H9 (cell line): ENCODE measurements around the gene CXCR4. TPM values are rescaled to one million over a fixed set of nuclear protein-coding genes. Genes with fewer than 3 reads are reported as not detected.

Experiments used
- DNase-seq: peaks from one replicate; pipeline ENCODE4 v3.0.0-alpha.2; 2017
- H2AFZ ChIP-seq: one replicate; pipeline ENCODE4 v1.6.1; 2013; ENCODE audit warnings: mild to moderate bottlenecking, low read length, control low read depth, moderate library complexity
- H2AK5ac ChIP-seq: 2 replicates; pipeline ENCODE4 v1.6.1; 2013; ENCODE audit warnings: low read length, control low read depth, mixed read lengths; ENCODE audit not compliant: insufficient read length
- H2BK120ac ChIP-seq: one replicate; pipeline ENCODE4 v1.6.1; 2013; ENCODE audit warnings: low read depth, mild to moderate bottlenecking, low read length, control low read depth, inconsistent platforms; ENCODE audit not compliant: poor library complexity, severe bottlenecking
- H2BK12ac ChIP-seq: 2 replicates; pipeline ENCODE4 v1.6.1; 2013; ENCODE audit warnings: low read length, control low read depth, mixed read lengths, low read depth; ENCODE audit not compliant: insufficient read length
- H2BK15ac ChIP-seq: 2 replicates; pipeline ENCODE4 v1.6.1; 2013; ENCODE audit warnings: low read depth, low read length, control low read depth
- H2BK20ac ChIP-seq: one replicate; pipeline ENCODE4 v1.6.1; 2013; ENCODE audit warnings: low read depth, mild to moderate bottlenecking, low read length, control low read depth, inconsistent platforms; ENCODE audit not compliant: poor library complexity, severe bottlenecking
- H2BK5ac ChIP-seq: 2 replicates; pipeline ENCODE4 v1.6.1; 2013; ENCODE audit warnings: low read length, control low read depth, mixed read lengths; ENCODE audit not compliant: insufficient read length
- H3K14ac ChIP-seq: 2 replicates; pipeline ENCODE4 v1.6.1; 2013; ENCODE audit warnings: low read length, control low read depth; ENCODE audit not compliant: insufficient read depth
- H3K18ac ChIP-seq: 2 replicates; pipeline ENCODE4 v1.6.1; 2013; ENCODE audit warnings: low read depth, mild to moderate bottlenecking, mixed read lengths, low read length, control low read depth; ENCODE audit not compliant: insufficient read length
- H3K23ac ChIP-seq: 2 replicates; pipeline ENCODE4 v1.6.1; 2013; ENCODE audit warnings: low read length, control low read depth, mixed read lengths, low read depth; ENCODE audit not compliant: insufficient read length
- H3K23me2 ChIP-seq: 2 replicates; pipeline ENCODE4 v1.6.1; 2013; ENCODE audit warnings: low read depth, mild to moderate bottlenecking, mixed read lengths, low read length, control low read depth; ENCODE audit not compliant: insufficient read length, poor library complexity, severe bottlenecking
- H3K27ac ChIP-seq: 2 replicates; pipeline ENCODE4 v1.5.1; 2013; ENCODE audit warnings: low read length, control low read depth, mixed read lengths, low read depth; ENCODE audit not compliant: insufficient read length
- H3K27me3 ChIP-seq: 2 replicates; pipeline ENCODE4 v1.6.1; 2013; ENCODE audit warnings: low read length, control low read depth, inconsistent platforms; ENCODE audit not compliant: insufficient read depth
- H3K4ac ChIP-seq: 2 replicates; pipeline ENCODE4 v1.6.1; 2013; ENCODE audit warnings: low read depth, mild to moderate bottlenecking, control low read depth, inconsistent platforms, low read length, moderate library complexity
- H3K4me1 ChIP-seq: 2 replicates; pipeline ENCODE4 v1.6.1; 2013; ENCODE audit warnings: low read length, control low read depth, inconsistent platforms; ENCODE audit not compliant: insufficient read depth
- H3K4me2 ChIP-seq: 2 replicates; pipeline ENCODE4 v1.6.1; 2013; ENCODE audit warnings: low read length, control low read depth, mixed read lengths; ENCODE audit not compliant: insufficient read length, insufficient read depth
- H3K56ac ChIP-seq: 2 replicates; pipeline ENCODE4 v1.6.1; 2013; ENCODE audit warnings: low read depth, mild to moderate bottlenecking, mixed read lengths, low read length, control low read depth; ENCODE audit not compliant: insufficient read length
- H3K79me1 ChIP-seq: 2 replicates; pipeline ENCODE4 v1.6.1; 2013; ENCODE audit warnings: low read depth, mild to moderate bottlenecking, moderate library complexity, low read length, control low read depth, inconsistent platforms; ENCODE audit not compliant: insufficient read depth, poor library complexity, severe bottlenecking
- H3K79me2 ChIP-seq: 2 replicates; pipeline ENCODE4 v1.6.1; 2013; ENCODE audit warnings: low read length, control low read depth, inconsistent platforms; ENCODE audit not compliant: insufficient read depth
- H3K9ac ChIP-seq: 2 replicates; pipeline ENCODE4 v1.6.1; 2013; ENCODE audit warnings: low read length, control low read depth, mixed read lengths; ENCODE audit not compliant: insufficient read length; ENCODE audit errors: extremely low read depth
- H3K9me3 ChIP-seq: one replicate; pipeline ENCODE4 v1.6.1; 2013; ENCODE audit warnings: low read depth, low read length, inconsistent platforms; ENCODE audit not compliant: control insufficient read depth
- H3T11ph ChIP-seq: one replicate; pipeline ENCODE4 v1.6.1; 2013; ENCODE audit warnings: mild to moderate bottlenecking, low read length, control low read depth, inconsistent platforms
- H4K20me1 ChIP-seq: one replicate; pipeline ENCODE4 v1.6.1; 2013; ENCODE audit not compliant: control insufficient read depth, insufficient read length, insufficient read depth
- H4K5ac ChIP-seq: 2 replicates; pipeline ENCODE4 v1.6.1; 2013; ENCODE audit warnings: low read depth, mild to moderate bottlenecking, mixed read lengths, low read length, control low read depth; ENCODE audit not compliant: insufficient read length
- H4K8ac ChIP-seq: replicated peaks from 2 replicates; pipeline ENCODE4 v1.6.1; 2013; ENCODE audit warnings: low read length, control low read depth, mixed read lengths, low read depth; ENCODE audit not compliant: insufficient read length
- H4K91ac ChIP-seq: 2 replicates; pipeline ENCODE4 v1.6.1; 2013; ENCODE audit warnings: low read depth, mild to moderate bottlenecking, moderate library complexity, mixed read lengths, low read length, control low read depth; ENCODE audit not compliant: insufficient read length
- H3K27ac Mint-ChIP-seq, 3 experiments: 2 replicates in 2 of 3; 3 replicates in 1 of 3; pipeline ENCODE4 v1.8.0; 2020 to 2021; ENCODE audit warnings: mixed read lengths in 3 of 3, mild to moderate bottlenecking in 1 of 3, moderate library complexity in 1 of 3
- H3K27me3 Mint-ChIP-seq: 2 replicates; pipeline ENCODE4 v1.8.0; 2021; ENCODE audit warnings: low read depth, mild to moderate bottlenecking, moderate library complexity, mixed read lengths
- H3K36me3 Mint-ChIP-seq, 3 experiments: 2 replicates in 2 of 3; 3 replicates in 1 of 3; pipeline ENCODE4 v1.8.0; 2020 to 2021; ENCODE audit warnings: low read depth in 3 of 3, mixed read lengths in 3 of 3; ENCODE audit not compliant: insufficient read depth in 1 of 3
- H3K4me1 Mint-ChIP-seq, 2 experiments: 2 replicates each; pipeline ENCODE4 v1.8.0; 2020; ENCODE audit warnings: mixed read lengths in 2 of 2
- H3K4me3 Mint-ChIP-seq, 2 experiments: 2 replicates in 1 of 2; 3 replicates in 1 of 2; pipeline ENCODE4 v1.8.0; 2020 to 2021; ENCODE audit warnings: mild to moderate bottlenecking in 2 of 2, mixed read lengths in 2 of 2, moderate library complexity in 1 of 2
- H3K9me3 Mint-ChIP-seq, 2 experiments: 2 replicates in 1 of 2; 3 replicates in 1 of 2; pipeline ENCODE4 v1.8.0; 2020; ENCODE audit warnings: mild to moderate bottlenecking in 2 of 2, mixed read lengths in 2 of 2, moderate library complexity in 1 of 2
- CTCF ChIP-seq: fragments of 200-600 bp; sonication (generic); conservative IDR thresholded peaks from 3 replicates; pipeline ENCODE4 v1.8.0; 2021; ENCODE audit warnings: antibody characterized with exemption, mild to moderate bottlenecking
- WGBS: extraction: QIAGEN DNeasy Blood & Tissue Kit; methylation state at CpG from one replicate; pipeline ENCODE4 v1.1.7; 2013; ENCODE audit warnings: missing lambda C conversion rate, low lambda C conversion rate, mixed read lengths; ENCODE audit not compliant: insufficient read length; ENCODE audit errors: extremely low coverage; 5-methylcytosine and 5-hydroxymethylcytosine counted together
- total RNA-seq: library from RNA; stranded (reverse); gene quantifications from 2 replicates; pipeline ENCODE4 v1.2.1, GENCODE V29; 2021

Gene CXCR4
- total RNA-seq, 1 experiment from 2014 or later: 1.0 TPM

GRCh38 chr2:136137982-136138381 is 20.0 kb upstream of the CXCR4 start:
- no peak overlapping the region for H2BK120ac ChIP-seq
- H2BK20ac ChIP-seq: no peak overlapping the region
- DNase-seq: no peak
- H3T11ph ChIP-seq: no peak overlapping the region
- no peaks in the 10 kb centered on the region for H3K23me2 ChIP-seq
- no peak overlapping the region for H4K5ac ChIP-seq
- no peak overlapping the region for H2AFZ ChIP-seq
- peaks cover 11 to 22% of the 10 kb centered on the region in 2 experiments for H3K4me1 Mint-ChIP-seq
- H3K14ac ChIP-seq: no peak overlapping the region
- no peak overlapping the region for H3K27ac ChIP-seq
- no peaks in the 10 kb centered on the region for H3K79me2 ChIP-seq
- H4K8ac ChIP-seq: no peak overlapping the region
- H3K18ac ChIP-seq: no peak overlapping the region
- no peak overlapping the region for H2AK5ac ChIP-seq
- no peak overlapping the region for H3K4me3 Mint-ChIP-seq
- peaks cover 11% of the 10 kb centered on the region for H3K27me3 Mint-ChIP-seq
- H3K4me2 ChIP-seq: no peak overlapping the region
- no peak overlapping the region for H2BK5ac ChIP-seq
- no peak overlapping the region for H2BK15ac ChIP-seq
- H3K27ac Mint-ChIP-seq: no peak overlapping the region
- no peak overlapping the region for H4K91ac ChIP-seq
- no peaks in the 10 kb centered on the region for H4K20me1 ChIP-seq
- no peaks in the 10 kb centered on the region for H3K9me3 ChIP-seq
- H2BK12ac ChIP-seq: no peak overlapping the region
- WGBS: no CpG with 5 or more reads among the region's 4 CpGs
- H3K4ac ChIP-seq: no peak overlapping the region
- H3K36me3 Mint-ChIP-seq: no peaks in the 10 kb centered on the region
- H3K56ac ChIP-seq: no peak overlapping the region
- no peaks in the 10 kb centered on the region for H3K9me3 Mint-ChIP-seq
- no peaks in the 10 kb centered on the region for H3K4me1 ChIP-seq
- no peaks in the 10 kb centered on the region for H3K79me1 ChIP-seq
- TF ChIP-seq CTCF: no peak
- H3K23ac ChIP-seq: no peak overlapping the region
- H3K27me3 ChIP-seq: no peaks in the 10 kb centered on the region
- no peak overlapping the region for H3K9ac ChIP-seq
